Stimulated activated CD4-positive, alpha-beta T cell treated with anti-CD3 and anti-CD28 coated beads, Interleukin-15, amount 100 ng/mL, for 24 hours (primary cell): Measurements from ENCODE around the gene TBC1D14.
"Not testable (repeated sequence)": the region's sequence is repeated elsewhere in the genome, so short reads cannot be mapped to it uniquely, and the experiment has no call there.

Experiments used
- DNase-seq: peaks from one replicate; pipeline ENCODE4 v3.0.0-alpha.2; 2020

Gene TBC1D14

GRCh38 chr4:6909113-6909969, at the start of gene TBC1D14:
TSS of gene TBC1D14 (plus strand) at chr4:6909826. CDS start at chr4:6923390, 13,564 bp downstream.
- DNase-seq: peak; percentile 91

DNA sequence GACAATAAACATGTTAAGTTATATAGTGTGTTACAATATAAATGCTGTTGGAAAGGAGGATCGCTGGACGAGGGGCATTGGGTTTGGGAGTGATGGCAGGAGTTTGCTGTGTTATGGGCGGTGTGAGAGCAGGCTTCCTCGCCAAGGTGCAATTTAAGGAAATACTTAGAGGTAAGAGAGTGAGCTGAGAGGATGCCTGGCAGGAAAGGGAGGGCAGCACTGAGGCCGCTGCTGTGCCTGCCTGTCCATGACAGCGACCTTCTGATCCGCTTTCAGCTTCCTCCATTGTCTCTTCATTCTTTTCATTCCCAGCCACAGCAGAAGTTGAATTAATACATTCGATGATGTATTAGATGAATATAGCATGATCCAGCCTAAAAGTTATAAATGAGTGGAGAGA, 41.2 kb upstream of the TBC1D14 start:
- no peak for DNase-seq

GRCh38 chr4:6869944-6870343, 39.7 kb upstream of the TBC1D14 start:
- DNase-seq: no peak

- DNase-seq: no peak
Measured at GRCh38 chr4:6873291-6873690, 36.3 kb upstream of the TBC1D14 start.

- DNase-seq: peak; percentile 87
Measured at GRCh38 chr4:6873792-6874461, 35.7 kb upstream of the TBC1D14 start.

GRCh38 chr4:6874981-6875380, 34.6 kb upstream of the TBC1D14 start:
- DNase-seq: no peak

- DNase-seq: no peak
Measured at GRCh38 chr4:6875431-6875831, 34.2 kb upstream of the TBC1D14 start.

GRCh38 chr4:6876440-6876839, 33.2 kb upstream of the TBC1D14 start:
- DNase-seq: no peak

- DNase-seq: no peak
Measured at GRCh38 chr4:6877067-6877466, 32.6 kb upstream of the TBC1D14 start.

DNA sequence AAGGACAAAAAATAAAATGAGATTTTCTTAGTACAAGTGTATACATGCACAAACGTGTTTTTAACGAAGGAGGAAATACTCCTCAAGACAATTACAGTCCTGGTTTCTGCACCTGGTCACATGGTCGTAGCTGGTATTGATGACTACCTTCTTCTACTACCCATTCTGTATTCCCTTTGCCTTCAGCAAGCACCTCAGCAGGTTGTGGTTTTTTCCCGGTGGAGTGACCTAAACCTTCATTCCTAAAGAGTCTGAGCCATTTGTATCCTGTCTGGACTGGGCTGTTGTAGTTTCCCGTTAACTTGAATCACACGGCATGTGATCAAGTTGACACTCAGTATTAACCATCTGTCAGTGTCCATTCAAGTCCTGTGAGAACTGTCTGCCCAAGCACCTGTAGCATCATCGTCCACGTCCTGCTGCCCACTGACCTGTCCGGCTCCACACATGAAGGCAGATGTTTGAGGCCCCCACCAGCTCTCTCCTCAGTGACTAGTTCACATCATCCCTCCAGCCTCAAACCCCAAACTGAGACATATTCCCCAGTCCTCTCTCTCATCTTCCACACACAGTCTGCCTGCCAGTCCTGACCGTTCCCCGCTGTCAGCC, 31.1 kb upstream of the TBC1D14 start:
- DNase-seq: no peak

GRCh38 chr4:6880691-6881090, 28.9 kb upstream of the TBC1D14 start:
- DNase-seq: no peak

DNA sequence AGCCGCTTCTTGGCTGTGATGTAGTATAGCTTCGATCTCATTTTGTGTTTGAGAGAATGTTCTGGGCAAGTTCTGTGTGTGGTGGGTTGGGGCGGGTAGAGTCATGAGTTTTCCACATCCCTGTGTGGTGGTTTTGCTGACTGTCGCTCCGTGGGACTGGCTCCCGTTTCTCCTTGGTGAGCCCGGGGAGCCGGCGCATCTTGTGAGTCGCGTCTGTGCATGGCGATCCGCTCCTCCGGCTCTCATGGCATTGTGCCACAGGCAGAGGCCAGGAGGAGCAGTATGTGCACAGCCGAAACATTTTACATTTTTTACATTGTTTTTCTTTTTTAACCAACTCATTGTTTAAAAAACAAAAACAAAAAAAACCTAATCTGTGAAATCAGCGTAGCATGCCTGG, 27.7 kb upstream of the TBC1D14 start:
- DNase-seq: no peak

GRCh38 chr4:6884341-6884870, 25.2 kb upstream of the TBC1D14 start:
- no peak for DNase-seq

- DNase-seq: no peak
Measured at GRCh38 chr4:6885953-6886557, 23.6 kb upstream of the TBC1D14 start.

DNA sequence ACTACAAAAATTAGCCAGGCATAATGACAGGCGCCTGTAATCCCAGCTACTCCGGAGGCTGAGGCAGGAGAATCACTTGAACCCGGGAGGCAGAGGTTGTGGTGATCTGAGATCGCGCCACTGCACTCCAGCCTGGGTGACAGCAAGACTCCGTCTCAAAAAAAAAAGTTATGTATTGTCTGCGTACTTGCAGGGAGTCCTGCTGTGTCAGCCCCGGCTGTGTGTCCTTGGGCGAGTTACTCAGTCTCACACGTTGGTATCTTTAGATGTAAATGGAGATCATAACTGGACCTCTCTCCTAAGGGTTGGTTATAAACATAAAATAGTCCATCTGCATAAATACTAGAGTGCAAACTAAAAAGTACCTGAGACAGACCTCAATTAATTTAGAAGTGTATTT, 22.7 kb upstream of the TBC1D14 start:
- no peak for DNase-seq

GRCh38 chr4:6887591-6888371, 21.8 kb upstream of the TBC1D14 start:
- DNase-seq: no peak

GRCh38 chr4:6888506-6889071, 21.0 kb upstream of the TBC1D14 start:
- no peak for DNase-seq

DNA sequence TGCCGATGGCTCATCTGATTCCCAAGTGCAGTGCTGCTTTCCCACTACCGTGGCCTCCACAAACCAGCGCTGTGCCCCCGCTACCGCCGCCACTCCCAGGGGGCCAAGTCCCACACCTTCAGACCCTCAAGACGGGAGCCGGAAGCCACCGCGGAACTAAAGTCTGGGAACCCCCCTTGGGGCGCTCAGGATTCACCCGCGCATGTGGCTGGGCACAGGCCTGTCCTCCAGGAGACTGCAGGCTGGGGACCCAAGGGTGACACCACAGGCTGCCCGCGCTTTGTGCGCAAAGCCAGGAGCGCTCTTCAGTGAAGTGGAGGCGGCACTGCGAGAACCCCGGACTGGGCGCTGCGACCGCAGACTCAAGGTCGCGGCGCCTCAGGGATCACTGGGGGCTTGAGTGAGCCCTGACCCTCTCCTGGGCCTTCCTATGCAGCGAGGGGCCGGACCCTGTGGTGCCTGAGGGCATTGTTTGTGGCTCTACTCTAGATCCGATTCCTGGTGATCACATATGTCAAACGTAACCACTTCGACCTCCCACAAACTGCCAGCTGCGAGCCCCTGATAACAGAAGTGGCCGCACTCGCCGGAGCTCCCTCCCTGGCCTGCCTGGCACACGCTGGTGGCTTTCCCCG, 20.4 kb upstream of the TBC1D14 start:
- DNase-seq: no peak

GRCh38 chr4:6889736-6890324, 19.8 kb upstream of the TBC1D14 start:
- DNase-seq: no peak

- DNase-seq: no peak
Measured at GRCh38 chr4:6890358-6890757, 19.3 kb upstream of the TBC1D14 start.

DNA sequence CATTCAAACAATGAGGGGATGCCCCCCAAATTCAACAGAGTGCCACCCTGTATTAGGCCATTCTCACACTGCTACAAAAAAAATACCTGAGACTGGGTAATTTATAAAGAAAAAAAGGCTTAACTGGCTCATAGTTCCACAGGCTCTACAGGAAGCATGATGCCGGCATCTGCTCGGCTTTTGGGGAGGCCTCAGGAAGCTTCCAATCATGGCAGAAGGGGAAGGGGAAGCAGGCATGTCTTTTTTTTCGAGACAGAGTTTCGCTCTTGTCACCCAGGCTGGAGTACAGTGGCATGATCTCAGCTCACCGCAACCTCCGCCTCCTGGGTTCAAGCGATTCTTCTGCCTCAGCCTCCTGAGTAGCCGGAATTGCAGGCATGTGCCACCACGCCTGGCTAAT, 18.7 kb upstream of the TBC1D14 start:
- DNase-seq: not testable (repeated sequence)
